ENCODE results near the gene SKAP2. TPM values are rescaled to one million over a fixed set of nuclear protein-coding genes. Genes with fewer than 3 reads are reported as not detected.

SKAP2 gene
- total RNA-seq, 1 donor, result 19.5 TPM

DNA sequence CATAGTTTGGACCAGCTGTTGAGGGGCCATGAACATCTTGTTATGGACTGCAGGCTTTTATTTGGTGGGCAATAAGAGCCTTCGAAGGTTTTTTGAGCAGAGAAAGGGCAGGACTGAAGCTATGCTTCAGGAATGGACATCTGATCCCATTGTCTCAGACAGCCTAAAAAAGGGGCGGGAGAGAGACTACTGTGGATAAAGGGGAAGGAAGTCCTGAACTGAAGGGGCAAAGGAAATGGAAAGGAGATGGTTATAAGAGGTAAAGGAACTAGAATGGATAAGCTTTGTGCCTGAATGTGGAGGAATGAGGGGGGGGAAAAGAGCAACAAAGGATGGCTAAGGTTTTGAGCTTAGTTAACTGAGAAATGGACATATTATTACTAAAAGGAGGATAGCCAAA lies 172.5 kb downstream of the SKAP2 start:
- no peaks in the 10 kb centered on the region for H3K79me2 ChIP-seq (ENCODE audit: insufficient read depth, low read length)
- DNase-seq (ENCODE audit: insufficient read length, low spot score, missing footprints), result no peak
- TF ChIP-seq, protein P1, sequence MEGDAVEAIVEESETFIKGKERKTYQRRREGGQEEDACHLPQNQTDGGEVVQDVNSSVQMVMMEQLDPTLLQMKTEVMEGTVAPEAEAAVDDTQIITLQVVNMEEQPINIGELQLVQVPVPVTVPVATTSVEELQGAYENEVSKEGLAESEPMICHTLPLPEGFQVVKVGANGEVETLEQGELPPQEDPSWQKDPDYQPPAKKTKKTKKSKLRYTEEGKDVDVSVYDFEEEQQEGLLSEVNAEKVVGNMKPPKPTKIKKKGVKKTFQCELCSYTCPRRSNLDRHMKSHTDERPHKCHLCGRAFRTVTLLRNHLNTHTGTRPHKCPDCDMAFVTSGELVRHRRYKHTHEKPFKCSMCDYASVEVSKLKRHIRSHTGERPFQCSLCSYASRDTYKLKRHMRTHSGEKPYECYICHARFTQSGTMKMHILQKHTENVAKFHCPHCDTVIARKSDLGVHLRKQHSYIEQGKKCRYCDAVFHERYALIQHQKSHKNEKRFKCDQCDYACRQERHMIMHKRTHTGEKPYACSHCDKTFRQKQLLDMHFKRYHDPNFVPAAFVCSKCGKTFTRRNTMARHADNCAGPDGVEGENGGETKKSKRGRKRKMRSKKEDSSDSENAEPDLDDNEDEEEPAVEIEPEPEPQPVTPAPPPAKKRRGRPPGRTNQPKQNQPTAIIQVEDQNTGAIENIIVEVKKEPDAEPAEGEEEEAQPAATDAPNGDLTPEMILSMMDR (IDR thresholded peaks at IDR 0.05; ENCODE audit: extremely low read depth, low read depth, low read length), result no peak

DNA sequence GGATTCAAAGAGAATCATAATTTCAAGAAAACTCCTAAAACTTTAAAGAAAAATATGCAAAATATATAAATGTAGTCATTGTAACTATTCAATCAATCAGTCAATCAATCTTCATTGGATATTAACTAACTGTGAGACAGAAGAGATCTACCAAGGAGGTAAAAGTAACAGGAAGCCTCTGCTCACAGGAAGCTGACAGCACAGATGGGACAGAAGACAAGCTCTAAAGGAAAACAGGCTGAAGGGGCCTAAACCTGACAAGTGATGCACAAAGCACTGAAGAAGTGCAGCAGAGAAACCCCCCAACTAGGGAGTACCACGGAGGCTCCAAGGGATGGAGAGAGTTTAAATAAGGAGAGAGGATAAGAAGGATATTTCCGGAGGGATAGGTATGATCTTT lies 173.0 kb downstream of the SKAP2 start:
- H3K4me1 ChIP-seq (ENCODE audit: insufficient read depth, low read length), result peaks cover 7% of the 10 kb centered on the region
- no peak overlapping the region for H3K4me3 ChIP-seq (ENCODE audit: insufficient read depth, low read length)
- H3K9me3 ChIP-seq (ENCODE audit: low read depth, low read length), result no peaks in the 10 kb centered on the region
- no peaks in the 10 kb centered on the region for H3K79me2 ChIP-seq (ENCODE audit: insufficient read depth, low read length)
- TF ChIP-seq, protein P1 (IDR thresholded peaks at IDR 0.05; ENCODE audit: extremely low read depth, low read depth, low read length), result no peak
- DNase-seq (ENCODE audit: insufficient read length, low spot score, missing footprints), result no peak
- H3K36me3 ChIP-seq (ENCODE audit: insufficient read depth, low read length), result no peaks in the 10 kb centered on the region
- H2AFZ ChIP-seq (ENCODE audit: low read length), result no peak overlapping the region
- no peak overlapping the region for H3K4me2 ChIP-seq (ENCODE audit: insufficient read depth, low read length)
- no peak overlapping the region for H3K27ac ChIP-seq (ENCODE audit: low read depth, low read length)
- no peaks in the 10 kb centered on the region for H4K20me1 ChIP-seq (ENCODE audit: insufficient read depth, low read length)
- H3K27me3 ChIP-seq (ENCODE audit: insufficient read depth, low read length), result no peaks in the 10 kb centered on the region

More for the DNA sequence above, 172.5 kb downstream of the SKAP2 start:
- Histone ChIP-seq H3K4me1 (ENCODE audit: insufficient read depth, low read length) (peaks cover 2% of the 10 kb centered on the region), H3K4me2 (ENCODE audit: insufficient read depth, low read length) (no peak overlapping the region), H3K9me3 (ENCODE audit: low read depth, low read length) (no peaks in the 10 kb centered on the region), H3K4me3 (ENCODE audit: insufficient read depth, low read length) (no peak overlapping the region), H3K27ac (ENCODE audit: low read depth, low read length) (no peak overlapping the region), H3K36me3 (ENCODE audit: insufficient read depth, low read length) (no peaks in the 10 kb centered on the region), H3K27me3 (ENCODE audit: insufficient read depth, low read length) (no peaks in the 10 kb centered on the region), H4K20me1 (ENCODE audit: insufficient read depth, low read length) (no peaks in the 10 kb centered on the region), H2AFZ (ENCODE audit: low read length) (no peak overlapping the region)

GRCh38 chr7:26690135-26690805 lies 174.1 kb downstream of the SKAP2 start:
- Histone ChIP-seq H4K20me1 (ENCODE audit: insufficient read depth, low read length) (no peaks in the 10 kb centered on the region), H3K36me3 (ENCODE audit: insufficient read depth, low read length) (no peaks in the 10 kb centered on the region), H3K4me3 (ENCODE audit: insufficient read depth, low read length) (no peak overlapping the region), H3K9me3 (ENCODE audit: low read depth, low read length) (no peaks in the 10 kb centered on the region), H3K27ac (ENCODE audit: low read depth, low read length) (no peak overlapping the region), H3K79me2 (ENCODE audit: insufficient read depth, low read length) (no peaks in the 10 kb centered on the region), H3K4me2 (ENCODE audit: insufficient read depth, low read length) (no peak overlapping the region), H2AFZ (ENCODE audit: low read length) (no peak overlapping the region), H3K4me1 (ENCODE audit: insufficient read depth, low read length) (peaks cover 9% of the 10 kb centered on the region), H3K27me3 (ENCODE audit: insufficient read depth, low read length) (no peaks in the 10 kb centered on the region)
- no peak for DNase-seq (ENCODE audit: insufficient read length, low spot score, missing footprints)
- TF ChIP-seq, protein P1 (IDR thresholded peaks at IDR 0.05; ENCODE audit: extremely low read depth, low read depth, low read length), result no peak

DNA sequence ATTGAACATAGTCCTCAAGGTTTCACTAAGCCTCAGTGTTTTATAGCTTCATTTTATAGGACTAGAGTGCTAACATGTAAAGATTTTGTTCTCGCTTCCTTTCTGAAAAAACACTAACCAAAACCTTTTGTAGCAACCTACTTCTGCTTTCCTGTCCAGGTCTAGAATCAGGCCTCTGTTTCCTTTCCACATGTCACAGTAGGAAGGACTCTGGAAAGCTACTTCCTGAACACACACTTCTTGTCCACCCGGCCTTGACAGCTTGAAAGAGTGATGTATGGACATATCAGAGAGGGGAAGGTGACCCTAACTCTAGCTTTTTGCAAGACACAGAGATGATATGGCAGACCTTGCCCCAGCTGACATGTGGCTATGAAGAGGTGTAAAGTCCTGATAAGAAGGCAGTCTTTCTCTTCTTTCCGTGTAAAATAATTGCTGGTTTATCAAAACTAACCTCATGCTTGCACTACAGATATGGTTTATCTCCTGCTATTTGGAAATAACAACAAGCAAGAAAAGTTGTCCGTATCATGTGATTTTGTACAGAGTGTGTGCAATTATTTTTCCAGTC lies 175.4 kb downstream of the SKAP2 start:
- H3K4me3 ChIP-seq (ENCODE audit: insufficient read depth, low read length), result no peak overlapping the region
- TF ChIP-seq, protein P1 (IDR thresholded peaks at IDR 0.05; ENCODE audit: extremely low read depth, low read depth, low read length), result no peak
- H3K27ac ChIP-seq (ENCODE audit: low read depth, low read length), result no peak overlapping the region
- no peaks in the 10 kb centered on the region for H3K79me2 ChIP-seq (ENCODE audit: insufficient read depth, low read length)
- H2AFZ ChIP-seq (ENCODE audit: low read length), result no peak overlapping the region
- no peaks in the 10 kb centered on the region for H3K9me3 ChIP-seq (ENCODE audit: low read depth, low read length)
- peaks cover 9% of the 10 kb centered on the region for H3K4me1 ChIP-seq (ENCODE audit: insufficient read depth, low read length)
- no peak for DNase-seq (ENCODE audit: insufficient read length, low spot score, missing footprints)
- H3K4me2 ChIP-seq (ENCODE audit: insufficient read depth, low read length), result no peak overlapping the region
- no peaks in the 10 kb centered on the region for H3K36me3 ChIP-seq (ENCODE audit: insufficient read depth, low read length)
- H4K20me1 ChIP-seq (ENCODE audit: insufficient read depth, low read length), result no peaks in the 10 kb centered on the region
- no peaks in the 10 kb centered on the region for H3K27me3 ChIP-seq (ENCODE audit: insufficient read depth, low read length)

Data from osteoblast (primary cell).